Body of pancreas (tissue), 4 donors: ENCODE results near the gene GLT8D1.

Experiments
- POLR2A ChIP-seq, 3 donors: fragments of 450-650 bp; IDR thresholded peaks; one replicate each; pipeline ENCODE4 v1.6.1; 2016; ENCODE audit warnings: antibody characterized with exemption in 3 of 3, mild to moderate bottlenecking in 2 of 3
- TF ChIP-seq, protein P1 (sequence below), 7 experiments: fragments of 450-650 bp in 4 of 7; fragments of 200-600 bp in 3 of 7; sonication (generic) in 3 of 7; IDR thresholded peaks; one replicate each; pipeline ENCODE4 v1.5.1; 2016 to 2019; ENCODE audit warnings: antibody characterized with exemption in 7 of 7

DNA sequence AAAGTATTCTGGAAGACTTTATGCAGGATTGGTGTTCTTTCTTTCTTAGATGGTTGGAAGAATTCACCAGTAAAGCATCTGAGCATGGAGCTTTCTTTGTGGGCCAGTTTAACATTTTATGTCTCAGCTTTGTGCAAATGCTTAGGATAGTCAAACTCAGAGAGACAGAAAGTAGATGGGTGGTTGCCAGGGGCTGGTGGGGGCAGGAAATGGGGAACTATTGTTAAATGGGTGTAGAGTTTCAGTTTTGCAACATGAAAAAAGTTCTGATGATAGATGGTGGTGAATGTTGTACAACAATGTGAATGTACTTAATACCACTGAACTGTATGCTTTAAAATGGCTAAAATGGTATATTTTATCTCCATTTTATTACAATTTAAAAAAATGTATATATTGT, 25.1 kb upstream of the GLT8D1 start:
- TF ChIP-seq, protein P1, sequence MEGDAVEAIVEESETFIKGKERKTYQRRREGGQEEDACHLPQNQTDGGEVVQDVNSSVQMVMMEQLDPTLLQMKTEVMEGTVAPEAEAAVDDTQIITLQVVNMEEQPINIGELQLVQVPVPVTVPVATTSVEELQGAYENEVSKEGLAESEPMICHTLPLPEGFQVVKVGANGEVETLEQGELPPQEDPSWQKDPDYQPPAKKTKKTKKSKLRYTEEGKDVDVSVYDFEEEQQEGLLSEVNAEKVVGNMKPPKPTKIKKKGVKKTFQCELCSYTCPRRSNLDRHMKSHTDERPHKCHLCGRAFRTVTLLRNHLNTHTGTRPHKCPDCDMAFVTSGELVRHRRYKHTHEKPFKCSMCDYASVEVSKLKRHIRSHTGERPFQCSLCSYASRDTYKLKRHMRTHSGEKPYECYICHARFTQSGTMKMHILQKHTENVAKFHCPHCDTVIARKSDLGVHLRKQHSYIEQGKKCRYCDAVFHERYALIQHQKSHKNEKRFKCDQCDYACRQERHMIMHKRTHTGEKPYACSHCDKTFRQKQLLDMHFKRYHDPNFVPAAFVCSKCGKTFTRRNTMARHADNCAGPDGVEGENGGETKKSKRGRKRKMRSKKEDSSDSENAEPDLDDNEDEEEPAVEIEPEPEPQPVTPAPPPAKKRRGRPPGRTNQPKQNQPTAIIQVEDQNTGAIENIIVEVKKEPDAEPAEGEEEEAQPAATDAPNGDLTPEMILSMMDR (IDR thresholded peaks at IDR 0.05), result no peak
- TF ChIP-seq POLR2A (IDR thresholded peaks at IDR 0.05), result no peak
